Neural progenitor cell (in vitro differentiated cells): ENCODE data around the gene PCDHGA9. TPM values are rescaled to one million over a fixed set of nuclear protein-coding genes. Genes with fewer than 3 reads are reported as not detected.
"Not testable (repeated sequence)": the region's sequence is repeated elsewhere in the genome, so short reads cannot be mapped to it uniquely, and the experiment has no call there.

ENCODE experiments used
- DNase-seq: peaks from one replicate; pipeline ENCODE4 v3.0.0-alpha.2; 2016; ENCODE audit warnings: low spot score
- H2AFZ ChIP-seq: fragments of 200-600 bp; sonication (generic); replicated peaks from 2 replicates; pipeline ENCODE4 v1.6.1; 2016; ENCODE audit warnings: antibody characterized with exemption
- H3F3A ChIP-seq: fragments of 200-600 bp; sonication (generic); 2 replicates; pipeline ENCODE4 v1.6.1; 2016; ENCODE audit warnings: antibody characterized with exemption, low read depth
- H3K27ac ChIP-seq: fragments of 200-600 bp; sonication (generic); 2 replicates; pipeline ENCODE4 v1.5.1; 2016; ENCODE audit warnings: mild to moderate bottlenecking
- H3K27me3 ChIP-seq: fragments of 200-600 bp; sonication (generic); 2 replicates; pipeline ENCODE4 v1.6.1; 2016; ENCODE audit warnings: mild to moderate bottlenecking, moderate library complexity
- H3K36me3 ChIP-seq: fragments of 200-600 bp; sonication (generic); 2 replicates; pipeline ENCODE4 v1.5.1; 2016
- H3K4me1 ChIP-seq: fragments of 200-600 bp; sonication (generic); 2 replicates; pipeline ENCODE4 v1.6.1; 2016; ENCODE audit warnings: mixed run types
- H3K4me2 ChIP-seq: fragments of 200-600 bp; sonication (generic); 2 replicates; pipeline ENCODE4 v1.6.1; 2016
- H3K4me3 ChIP-seq: fragments of 200-600 bp; sonication (generic); 2 replicates; pipeline ENCODE4 v1.5.1; 2016
- H3K79me2 ChIP-seq: fragments of 200-600 bp; sonication (generic); 2 replicates; pipeline ENCODE4 v1.6.1; 2016; ENCODE audit warnings: low read depth
- H3K9ac ChIP-seq: fragments of 200-600 bp; sonication (generic); 2 replicates; pipeline ENCODE4 v1.6.1; 2016
- H3K9me3 ChIP-seq: fragments of 200-600 bp; sonication (generic); 2 replicates; pipeline ENCODE4 v1.5.1; 2016; ENCODE audit warnings: low read depth
- H4K20me1 ChIP-seq: fragments of 200-600 bp; sonication (generic); 2 replicates; pipeline ENCODE4 v1.6.1; 2016; ENCODE audit warnings: low read depth
- H3K27ac Mint-ChIP-seq: 3 replicates; pipeline ENCODE4 v1.8.0; 2021; ENCODE audit warnings: mixed read lengths
- H3K27me3 Mint-ChIP-seq: 2 replicates; pipeline ENCODE4 v1.8.0; 2022; ENCODE audit warnings: low read depth, mild to moderate bottlenecking, inconsistent platforms, moderate library complexity, mixed read lengths; ENCODE audit not compliant: insufficient read depth
- H3K36me3 Mint-ChIP-seq: 3 replicates; pipeline ENCODE4 v1.8.0; 2021; ENCODE audit warnings: mixed read lengths
- H3K4me1 Mint-ChIP-seq: 3 replicates; pipeline ENCODE4 v1.8.0; 2021; ENCODE audit warnings: mixed read lengths
- H3K4me3 Mint-ChIP-seq: 3 replicates; pipeline ENCODE4 v1.8.0; 2021; ENCODE audit warnings: mild to moderate bottlenecking, moderate library complexity, mixed read lengths
- H3K9me3 Mint-ChIP-seq: 3 replicates; pipeline ENCODE4 v1.8.0; 2020; ENCODE audit warnings: mixed read lengths
- EZH2 ChIP-seq: fragments of 200-600 bp; sonication (generic); IDR thresholded peaks from 2 replicates; pipeline ENCODE4 v1.6.1; 2017; ENCODE audit warnings: antibody characterized with exemption, mild to moderate bottlenecking, moderate library complexity
- EZH2phosphoT487 ChIP-seq: fragments of 200-600 bp; sonication (generic); IDR thresholded peaks from 2 replicates; pipeline ENCODE4 v1.6.1; 2017; ENCODE audit warnings: antibody characterized with exemption
- total RNA-seq: library from RNA; depleted of rRNA; stranded (reverse); fragments of >200 nt; gene quantifications from 2 replicates; pipeline ENCODE4 v1.2.3, GENCODE V29; 2015; ENCODE audit warnings: low replicate concordance
- TF ChIP-seq, protein P1 (sequence below): fragments of 200-600 bp; sonication (generic); IDR thresholded peaks from 2 replicates; pipeline ENCODE4 v1.5.1; 2017; ENCODE audit warnings: antibody characterized with exemption, mild to moderate bottlenecking

PCDHGA9 gene
- total RNA-seq, 1 donor from 2014 or later: 0.97 TPM

DNA sequence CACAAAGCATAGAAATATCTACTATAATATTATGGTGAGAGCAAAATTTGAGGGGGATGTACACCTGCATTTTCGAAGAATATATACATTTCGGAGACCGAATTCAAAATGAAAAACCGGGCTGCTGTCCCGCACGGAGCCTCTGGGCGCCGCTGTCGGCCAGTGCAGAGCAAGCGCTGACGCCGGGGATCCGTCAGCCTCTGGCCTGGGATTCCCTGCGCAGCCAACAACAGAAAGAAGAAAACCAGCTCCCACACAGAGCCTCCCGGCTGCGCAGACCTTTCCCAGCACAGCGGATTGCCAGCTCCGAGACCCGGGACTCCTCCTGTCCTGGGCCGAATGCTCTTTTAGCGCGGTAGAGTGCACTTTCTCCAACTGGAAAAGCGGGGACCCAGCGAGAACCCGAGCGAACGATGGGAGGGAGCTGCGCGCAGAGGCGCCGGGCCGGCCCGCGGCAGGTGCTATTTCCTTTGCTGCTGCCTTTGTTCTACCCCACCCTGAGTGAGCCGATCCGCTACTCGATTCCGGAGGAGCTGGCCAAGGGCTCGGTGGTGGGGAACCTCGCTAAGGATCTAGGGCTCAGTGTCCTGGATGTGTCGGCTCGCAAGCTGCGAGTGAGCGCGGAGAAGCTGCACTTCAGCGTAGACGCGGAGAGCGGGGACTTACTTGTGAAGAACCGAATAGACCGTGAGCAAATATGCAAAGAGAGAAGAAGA lies 5.4 kb downstream of the PCDHGA9 start, which contains the start of gene PCDHGB6:
Gene PCDHGB6, plus strand, starts transcription at position 232 of the 716 bp plus-strand sequence. Its CDS starts 182 bp downstream, at position 414.
- H3K4me2 ChIP-seq: peak within 1 kb of the TSS; percentile 76
- peaks cover 14% of the 10 kb centered on the region for H3K4me1 Mint-ChIP-seq

DNA sequence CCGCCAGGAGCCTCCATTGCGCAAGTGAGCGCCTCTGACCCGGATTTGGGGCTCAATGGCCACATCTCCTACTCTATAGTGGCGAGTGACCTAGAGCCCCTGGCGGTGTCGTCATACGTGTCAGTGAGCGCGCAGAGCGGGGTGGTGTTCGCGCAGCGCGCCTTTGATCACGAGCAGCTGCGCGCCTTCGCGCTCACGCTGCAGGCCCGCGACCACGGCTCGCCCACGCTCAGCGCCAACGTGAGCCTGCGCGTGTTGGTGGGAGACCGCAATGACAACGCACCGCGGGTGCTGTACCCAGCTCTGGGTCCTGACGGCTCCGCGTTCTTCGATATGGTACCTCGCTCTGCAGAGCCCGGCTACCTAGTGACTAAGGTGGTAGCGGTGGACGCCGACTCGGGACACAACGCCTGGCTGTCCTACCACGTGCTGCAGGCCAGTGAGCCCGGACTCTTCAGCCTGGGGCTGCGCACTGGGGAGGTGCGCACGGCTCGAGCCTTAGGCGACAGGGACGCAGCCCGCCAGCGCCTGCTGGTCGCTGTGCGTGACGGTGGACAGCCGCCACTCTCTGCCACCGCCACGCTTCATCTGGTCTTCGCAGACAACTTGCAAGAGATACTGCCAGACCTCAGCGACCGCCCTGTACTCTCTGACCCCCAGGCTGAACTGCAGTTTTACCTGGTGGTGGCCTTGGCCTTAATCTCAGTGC lies 7.2 kb downstream of the PCDHGA9 start:
- H3K9me3 Mint-ChIP-seq: peaks cover 81% of the 10 kb centered on the region

More for the DNA sequence above, 5.4 kb downstream of the PCDHGA9 start, which contains the start of gene PCDHGB6:
- H3K79me2 ChIP-seq, H4K20me1 ChIP-seq, H3K27ac ChIP-seq, H3K4me1 ChIP-seq, H3K9ac ChIP-seq, H3K27me3 ChIP-seq: not testable (repeated sequence)
- Histone ChIP-seq H3F3A (peaks cover 14% of the 10 kb centered on the region), H2AFZ (peak within 1 kb of the TSS; percentile 85), H3K36me3 (peaks cover 12% of the 10 kb centered on the region), H3K9me3 (peaks cover 28% of the 10 kb centered on the region), H3K4me3 (peak within 1 kb of the TSS; percentile 54)
- peaks cover 16% of the 10 kb centered on the region for H3K27me3 Mint-ChIP-seq
- H3K9me3 Mint-ChIP-seq: peaks cover 79% of the 10 kb centered on the region
- peak; percentile 89 for DNase-seq
- H3K36me3 Mint-ChIP-seq: peaks cover 41% of the 10 kb centered on the region
- peak within 1 kb of the TSS; percentile 94 for H3K4me3 Mint-ChIP-seq
- TF ChIP-seq, protein P1, sequence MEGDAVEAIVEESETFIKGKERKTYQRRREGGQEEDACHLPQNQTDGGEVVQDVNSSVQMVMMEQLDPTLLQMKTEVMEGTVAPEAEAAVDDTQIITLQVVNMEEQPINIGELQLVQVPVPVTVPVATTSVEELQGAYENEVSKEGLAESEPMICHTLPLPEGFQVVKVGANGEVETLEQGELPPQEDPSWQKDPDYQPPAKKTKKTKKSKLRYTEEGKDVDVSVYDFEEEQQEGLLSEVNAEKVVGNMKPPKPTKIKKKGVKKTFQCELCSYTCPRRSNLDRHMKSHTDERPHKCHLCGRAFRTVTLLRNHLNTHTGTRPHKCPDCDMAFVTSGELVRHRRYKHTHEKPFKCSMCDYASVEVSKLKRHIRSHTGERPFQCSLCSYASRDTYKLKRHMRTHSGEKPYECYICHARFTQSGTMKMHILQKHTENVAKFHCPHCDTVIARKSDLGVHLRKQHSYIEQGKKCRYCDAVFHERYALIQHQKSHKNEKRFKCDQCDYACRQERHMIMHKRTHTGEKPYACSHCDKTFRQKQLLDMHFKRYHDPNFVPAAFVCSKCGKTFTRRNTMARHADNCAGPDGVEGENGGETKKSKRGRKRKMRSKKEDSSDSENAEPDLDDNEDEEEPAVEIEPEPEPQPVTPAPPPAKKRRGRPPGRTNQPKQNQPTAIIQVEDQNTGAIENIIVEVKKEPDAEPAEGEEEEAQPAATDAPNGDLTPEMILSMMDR: peak; percentile 80
- peak within 1 kb of the TSS; percentile 100 for H3K27ac Mint-ChIP-seq

DNA sequence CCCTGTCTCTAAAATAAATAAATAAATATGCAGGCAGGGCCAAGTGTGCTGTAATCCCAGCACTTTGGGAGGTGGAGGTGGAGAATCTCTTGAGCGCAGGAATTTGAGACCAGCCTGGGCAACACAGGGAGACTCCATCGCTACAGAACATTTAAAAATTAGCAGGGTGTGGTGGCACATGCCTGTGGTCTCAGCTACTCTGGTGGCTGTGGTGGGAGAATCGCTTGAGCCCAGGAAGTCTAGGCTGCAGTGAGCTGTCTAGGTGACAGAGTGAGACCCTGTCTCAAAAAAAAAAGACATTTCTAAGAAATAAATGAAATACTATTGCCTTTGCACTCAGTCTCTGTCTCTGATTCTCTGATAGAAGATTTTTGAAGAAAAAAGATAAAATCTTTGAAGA lies 9.0 kb downstream of the PCDHGA9 start:
- H3K36me3 Mint-ChIP-seq: peaks cover 67% of the 10 kb centered on the region
- H2AFZ ChIP-seq: no peak overlapping the region
- H4K20me1 ChIP-seq: no peaks in the 10 kb centered on the region
- peaks cover 12% of the 10 kb centered on the region for H3K36me3 ChIP-seq
- no peak overlapping the region for H3K9ac ChIP-seq
- H3K27ac ChIP-seq: no peak overlapping the region
- H3K4me1 ChIP-seq: no peaks in the 10 kb centered on the region
- no peak overlapping the region for H3K27ac Mint-ChIP-seq
- no peak for DNase-seq
- peak overlapping the region; percentile 11 for H3K4me3 ChIP-seq
- H3K79me2 ChIP-seq: no peaks in the 10 kb centered on the region
- H3K4me1 Mint-ChIP-seq: peaks cover 14% of the 10 kb centered on the region
- H3K27me3 ChIP-seq: peaks cover 8% of the 10 kb centered on the region
- H3K27me3 Mint-ChIP-seq: peaks cover 18% of the 10 kb centered on the region
- H3K4me3 Mint-ChIP-seq: no peak overlapping the region
- TF ChIP-seq, protein P1: no peak
- TF ChIP-seq EZH2phosphoT487 (no peak), EZH2 (no peak)
- peaks cover 38% of the 10 kb centered on the region for H3K9me3 ChIP-seq
- peaks cover 82% of the 10 kb centered on the region for H3K9me3 Mint-ChIP-seq
- no peak overlapping the region for H3K4me2 ChIP-seq
- H3F3A ChIP-seq: peaks cover 14% of the 10 kb centered on the region

More for the DNA sequence above, 7.2 kb downstream of the PCDHGA9 start:
- Mint-ChIP-seq H3K4me3 (no peak overlapping the region), H3K27me3 (peaks cover 18% of the 10 kb centered on the region), H3K36me3 (peaks cover 59% of the 10 kb centered on the region), H3K4me1 (peaks cover 14% of the 10 kb centered on the region), H3K27ac (peak overlapping the region; percentile 14)
- Histone ChIP-seq H3K9ac (no peak overlapping the region), H3K27ac (no peak overlapping the region), H4K20me1 (no peaks in the 10 kb centered on the region), H3K36me3 (peaks cover 12% of the 10 kb centered on the region), H3K9me3 (peaks cover 38% of the 10 kb centered on the region), H3K4me3 (no peak overlapping the region), H3K4me1 (no peaks in the 10 kb centered on the region), H3K79me2 (no peaks in the 10 kb centered on the region), H3K4me2 (no peak overlapping the region), H2AFZ (no peak overlapping the region), H3K27me3 (peaks cover 8% of the 10 kb centered on the region), H3F3A (peaks cover 14% of the 10 kb centered on the region)
- DNase-seq: no peak
- TF ChIP-seq EZH2 (no peak), EZH2phosphoT487 (no peak)
- TF ChIP-seq, protein P1: no peak
